PFSK-1 (cell line): ENCODE measurements around the gene LRIG3.

Experiments used
- POLR2AphosphoS5 ChIP-seq: IDR thresholded peaks from 2 replicates; pipeline ENCODE4 v1.6.1; 2012; ENCODE audit warnings: low read depth, mild to moderate bottlenecking, control low read depth, low read length, moderate library complexity
- TF ChIP-seq, protein P1 (sequence below), 2 experiments: IDR thresholded peaks; 2 replicates each; pipeline versions ENCODE4 v1.6.1 to v1.8.0; 2011 to 2012; ENCODE audit warnings: low read depth in 2 of 2, low read length in 2 of 2, control low read depth in 1 of 2, inconsistent platforms in 1 of 2, mild to moderate bottlenecking in 1 of 2, moderate library complexity in 1 of 2; ENCODE audit not compliant: insufficient read depth in 1 of 2

DNA sequence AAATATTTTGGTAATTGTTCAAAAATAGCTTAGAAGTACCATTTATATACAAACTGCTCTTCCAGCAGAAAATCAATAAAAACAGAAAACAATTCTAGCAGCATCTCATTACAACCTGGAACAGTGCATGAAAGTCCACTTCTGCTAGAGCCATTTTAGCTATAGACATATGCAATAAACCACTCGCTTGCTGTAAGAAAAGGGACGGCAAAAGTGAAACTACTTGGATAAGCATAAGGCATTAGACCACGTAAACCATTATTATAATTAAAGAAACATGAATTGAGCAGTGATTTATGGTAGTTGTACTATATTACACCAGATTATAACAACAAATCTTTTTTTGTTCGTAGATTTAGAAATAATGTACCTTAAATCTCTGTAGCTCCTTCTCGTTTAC, 48.7 kb downstream of the LRIG3 start:
- no peak for TF ChIP-seq POLR2AphosphoS5
- TF ChIP-seq, protein P1, sequence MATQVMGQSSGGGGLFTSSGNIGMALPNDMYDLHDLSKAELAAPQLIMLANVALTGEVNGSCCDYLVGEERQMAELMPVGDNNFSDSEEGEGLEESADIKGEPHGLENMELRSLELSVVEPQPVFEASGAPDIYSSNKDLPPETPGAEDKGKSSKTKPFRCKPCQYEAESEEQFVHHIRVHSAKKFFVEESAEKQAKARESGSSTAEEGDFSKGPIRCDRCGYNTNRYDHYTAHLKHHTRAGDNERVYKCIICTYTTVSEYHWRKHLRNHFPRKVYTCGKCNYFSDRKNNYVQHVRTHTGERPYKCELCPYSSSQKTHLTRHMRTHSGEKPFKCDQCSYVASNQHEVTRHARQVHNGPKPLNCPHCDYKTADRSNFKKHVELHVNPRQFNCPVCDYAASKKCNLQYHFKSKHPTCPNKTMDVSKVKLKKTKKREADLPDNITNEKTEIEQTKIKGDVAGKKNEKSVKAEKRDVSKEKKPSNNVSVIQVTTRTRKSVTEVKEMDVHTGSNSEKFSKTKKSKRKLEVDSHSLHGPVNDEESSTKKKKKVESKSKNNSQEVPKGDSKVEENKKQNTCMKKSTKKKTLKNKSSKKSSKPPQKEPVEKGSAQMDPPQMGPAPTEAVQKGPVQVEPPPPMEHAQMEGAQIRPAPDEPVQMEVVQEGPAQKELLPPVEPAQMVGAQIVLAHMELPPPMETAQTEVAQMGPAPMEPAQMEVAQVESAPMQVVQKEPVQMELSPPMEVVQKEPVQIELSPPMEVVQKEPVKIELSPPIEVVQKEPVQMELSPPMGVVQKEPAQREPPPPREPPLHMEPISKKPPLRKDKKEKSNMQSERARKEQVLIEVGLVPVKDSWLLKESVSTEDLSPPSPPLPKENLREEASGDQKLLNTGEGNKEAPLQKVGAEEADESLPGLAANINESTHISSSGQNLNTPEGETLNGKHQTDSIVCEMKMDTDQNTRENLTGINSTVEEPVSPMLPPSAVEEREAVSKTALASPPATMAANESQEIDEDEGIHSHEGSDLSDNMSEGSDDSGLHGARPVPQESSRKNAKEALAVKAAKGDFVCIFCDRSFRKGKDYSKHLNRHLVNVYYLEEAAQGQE (IDR thresholded peaks at IDR 0.05; ENCODE audit: insufficient read depth in 1 of 2, low read depth in 2 of 2, low read length in 2 of 2): no peak
